A673 (cell line): ENCODE data around the gene ACTL8.

Source experiments
- EZH2 ChIP-seq: fragments of 200-600 bp; sonication (generic); IDR thresholded peaks from 2 replicates; pipeline ENCODE4 v1.6.1; 2017; ENCODE audit warnings: borderline replicate concordance, low read depth, mild to moderate bottlenecking, mixed read lengths, antibody characterized with exemption, low read length; ENCODE audit not compliant: poor library complexity, severe bottlenecking
- TF ChIP-seq, protein P1 (sequence below): fragments of 300-800, 200-600 bp; sonication (generic); conservative IDR thresholded peaks from 2 replicates; pipeline ENCODE4 v1.5.1; 2017; ENCODE audit warnings: low read depth, mild to moderate bottlenecking, antibody characterized with exemption, low read length, moderate library complexity, mixed read lengths

DNA sequence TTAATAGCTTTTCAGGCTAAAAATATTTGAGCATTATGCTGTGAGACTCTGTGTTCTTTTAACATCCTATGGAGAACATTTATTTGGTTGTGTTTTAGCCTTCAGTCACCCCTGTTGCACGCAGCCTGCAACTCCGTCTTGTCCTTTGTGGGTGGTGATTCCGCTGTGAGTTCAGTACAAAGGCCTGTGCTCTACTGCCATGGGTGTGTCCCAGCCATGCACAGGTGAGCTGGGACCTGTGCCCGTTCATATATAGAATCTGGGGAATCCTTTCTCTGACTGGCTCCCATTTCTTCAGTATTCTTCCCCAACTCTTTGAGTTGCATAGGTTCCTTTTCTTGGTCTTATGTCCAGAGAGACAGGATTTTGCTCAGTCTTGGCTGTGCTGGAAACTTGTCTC lies 61.4 kb downstream of the ACTL8 start:
- TF ChIP-seq EZH2, result no peak
- TF ChIP-seq, protein P1, sequence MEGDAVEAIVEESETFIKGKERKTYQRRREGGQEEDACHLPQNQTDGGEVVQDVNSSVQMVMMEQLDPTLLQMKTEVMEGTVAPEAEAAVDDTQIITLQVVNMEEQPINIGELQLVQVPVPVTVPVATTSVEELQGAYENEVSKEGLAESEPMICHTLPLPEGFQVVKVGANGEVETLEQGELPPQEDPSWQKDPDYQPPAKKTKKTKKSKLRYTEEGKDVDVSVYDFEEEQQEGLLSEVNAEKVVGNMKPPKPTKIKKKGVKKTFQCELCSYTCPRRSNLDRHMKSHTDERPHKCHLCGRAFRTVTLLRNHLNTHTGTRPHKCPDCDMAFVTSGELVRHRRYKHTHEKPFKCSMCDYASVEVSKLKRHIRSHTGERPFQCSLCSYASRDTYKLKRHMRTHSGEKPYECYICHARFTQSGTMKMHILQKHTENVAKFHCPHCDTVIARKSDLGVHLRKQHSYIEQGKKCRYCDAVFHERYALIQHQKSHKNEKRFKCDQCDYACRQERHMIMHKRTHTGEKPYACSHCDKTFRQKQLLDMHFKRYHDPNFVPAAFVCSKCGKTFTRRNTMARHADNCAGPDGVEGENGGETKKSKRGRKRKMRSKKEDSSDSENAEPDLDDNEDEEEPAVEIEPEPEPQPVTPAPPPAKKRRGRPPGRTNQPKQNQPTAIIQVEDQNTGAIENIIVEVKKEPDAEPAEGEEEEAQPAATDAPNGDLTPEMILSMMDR, result no peak
